NCI-H526 (cell line): Measurements from ENCODE around the gene ORAI2.
"Not testable (repeated sequence)": the region's sequence is repeated elsewhere in the genome, so short reads cannot be mapped to it uniquely, and the experiment has no call there.

ENCODE experiments used
- DNase-seq, 2 experiments: peaks; one replicate each; lab custom pipeline; 2025; lab: John Stamatoyannopoulos, UW

ORAI2 gene

DNA sequence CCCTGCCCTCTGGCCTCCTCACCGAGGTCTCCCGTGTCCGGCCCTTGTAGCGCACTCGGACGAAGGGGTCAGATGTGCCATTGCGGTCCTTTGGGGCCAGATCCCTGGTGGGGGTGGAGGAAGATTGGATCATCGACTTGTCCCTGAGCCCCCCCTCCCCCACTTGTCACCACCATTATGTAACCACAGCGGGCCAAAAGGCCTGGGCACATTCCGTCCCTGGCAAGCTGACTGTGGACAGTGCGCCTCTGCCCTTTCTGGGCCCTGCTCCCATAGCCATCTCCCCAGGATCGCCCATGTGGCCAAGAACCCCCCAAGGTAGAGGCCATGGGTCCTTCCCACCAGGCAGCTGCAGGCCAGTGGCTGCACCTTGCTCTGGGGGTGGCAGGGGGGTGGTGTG lies 69.8 kb downstream of the ORAI2 start:
- DNase-seq = not testable (repeated sequence)

DNA sequence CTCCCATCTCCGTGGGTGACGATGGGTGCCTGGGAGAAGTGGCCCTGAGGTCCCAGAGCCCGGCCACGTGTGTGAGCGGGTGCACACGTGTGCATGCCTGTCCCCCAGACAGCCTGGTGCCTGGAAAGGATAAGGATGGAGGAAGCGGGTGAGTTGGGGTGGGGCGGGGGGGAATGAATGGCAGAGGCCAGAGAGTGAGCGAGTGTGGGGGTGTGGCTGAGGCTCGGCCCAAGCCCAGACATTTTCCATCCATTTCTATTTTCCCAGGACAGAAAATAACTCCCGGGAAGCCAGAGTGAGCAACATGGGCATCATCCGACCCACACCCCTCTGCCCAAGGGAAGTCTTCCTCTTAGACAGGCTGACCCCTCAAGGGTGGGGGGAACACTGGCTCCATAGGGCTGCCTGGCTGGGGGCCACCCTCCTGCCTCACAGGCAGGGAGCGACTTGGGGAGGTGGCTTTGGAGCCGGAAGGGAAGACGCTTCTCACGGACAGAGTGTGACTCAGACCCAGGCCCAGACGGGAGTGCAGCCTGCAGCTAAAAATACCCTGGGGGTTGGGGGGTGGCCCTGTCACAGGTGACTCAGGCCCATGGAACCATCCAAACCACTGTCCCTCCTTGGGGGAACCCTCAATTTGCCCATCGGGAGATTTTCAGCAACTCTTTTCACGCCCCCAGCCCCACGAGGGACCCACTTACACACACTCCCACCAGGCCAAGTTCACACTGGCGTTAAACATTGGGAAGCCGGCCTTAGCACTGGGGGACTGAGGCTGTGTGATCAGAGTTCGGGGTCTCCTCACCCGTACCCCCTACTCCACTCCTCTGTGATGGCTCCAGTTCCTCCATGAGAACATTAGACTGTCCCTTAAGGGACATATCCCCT lies 72.2 kb downstream of the ORAI2 start:
- DNase-seq = not testable (repeated sequence)
